HTR-8/SVneo (cell line): ENCODE measurements around the gene NCOA1.

ENCODE experiments used
- DNase-seq: peaks from one replicate; pipeline ENCODE4 v3.0.0; 2011; ENCODE audit warnings: low spot score, mixed read lengths; ENCODE audit not compliant: insufficient read length
- FAIRE-seq: peaks from 2 replicates; lab custom pipeline; 2011; peaks lifted over from hg19 to GRCh38; lab: Jason Lieb, UNC

The NCOA1 gene

DNA sequence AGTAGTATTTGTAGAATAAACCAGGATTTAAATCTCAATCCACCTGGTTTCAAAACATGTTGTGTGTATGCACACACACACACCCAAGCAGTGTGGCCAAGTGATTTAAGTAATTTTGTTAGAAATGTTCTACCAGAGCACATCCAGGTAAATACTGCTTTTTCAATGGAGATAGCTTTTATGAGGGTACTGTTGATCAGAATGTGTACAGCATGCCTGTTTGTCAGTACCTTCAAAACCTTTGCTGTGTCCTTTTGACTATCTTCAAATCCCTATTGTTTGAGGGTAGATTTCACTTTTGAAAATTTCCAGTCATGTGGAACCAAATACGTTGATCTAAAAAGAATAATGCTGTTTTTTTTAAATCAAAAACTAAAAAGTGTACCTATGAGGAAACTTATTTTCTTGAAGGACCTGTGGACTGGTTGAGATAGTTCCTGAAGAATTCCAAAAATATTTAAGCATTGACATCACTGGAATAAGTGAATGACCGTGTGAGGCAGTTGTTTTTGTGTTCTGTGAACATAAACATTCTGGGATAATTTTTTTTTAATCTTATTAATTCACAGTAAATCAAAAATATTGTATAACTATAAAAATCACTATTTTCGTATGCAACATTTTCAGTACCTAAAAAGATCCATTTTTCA is 231.2 kb downstream of the NCOA1 start:
- peak; percentile 34 for DNase-seq
- no peak for FAIRE-seq

DNA sequence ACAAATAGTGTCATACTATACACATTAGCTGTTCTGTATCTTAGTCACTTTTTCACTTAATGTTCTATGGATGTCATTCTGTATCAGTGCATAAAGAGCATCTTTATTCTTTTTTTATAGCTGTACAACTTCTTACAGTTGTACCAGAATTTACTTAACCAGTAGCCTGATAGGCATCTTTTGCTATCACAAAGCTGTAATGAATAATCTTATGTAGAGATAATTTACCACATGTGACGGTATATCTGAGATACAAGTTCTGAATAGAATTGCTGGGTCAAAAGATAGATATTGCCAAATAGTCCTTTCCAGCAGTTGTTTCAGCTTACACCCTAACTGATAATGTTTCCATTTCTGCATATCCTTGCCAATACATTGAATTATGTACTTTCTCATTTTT is 232.1 kb downstream of the NCOA1 start:
- peak; percentile 31 for FAIRE-seq

DNA sequence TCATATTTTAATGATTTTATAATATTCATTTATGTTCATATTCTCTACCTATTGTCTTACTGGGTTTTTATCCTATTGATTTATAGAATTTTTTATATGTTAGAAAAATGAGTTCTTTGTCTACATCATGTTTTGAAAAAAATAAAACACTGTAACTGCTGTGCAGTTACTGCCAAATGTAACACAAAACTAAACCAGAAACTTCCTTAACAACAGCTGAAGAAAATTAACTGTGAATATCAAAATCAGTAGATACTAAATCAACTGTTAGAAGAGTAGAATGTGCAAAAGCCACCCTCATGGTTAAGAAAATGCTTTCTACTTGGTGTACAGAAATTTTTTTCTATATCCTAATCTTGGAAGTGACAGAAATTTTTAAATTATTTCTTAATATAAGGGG is 232.6 kb downstream of the NCOA1 start:
- FAIRE-seq (no peak), DNase-seq (no peak)

More for the DNA sequence above, 232.1 kb downstream of the NCOA1 start:
- DNase-seq = no peak

DNA sequence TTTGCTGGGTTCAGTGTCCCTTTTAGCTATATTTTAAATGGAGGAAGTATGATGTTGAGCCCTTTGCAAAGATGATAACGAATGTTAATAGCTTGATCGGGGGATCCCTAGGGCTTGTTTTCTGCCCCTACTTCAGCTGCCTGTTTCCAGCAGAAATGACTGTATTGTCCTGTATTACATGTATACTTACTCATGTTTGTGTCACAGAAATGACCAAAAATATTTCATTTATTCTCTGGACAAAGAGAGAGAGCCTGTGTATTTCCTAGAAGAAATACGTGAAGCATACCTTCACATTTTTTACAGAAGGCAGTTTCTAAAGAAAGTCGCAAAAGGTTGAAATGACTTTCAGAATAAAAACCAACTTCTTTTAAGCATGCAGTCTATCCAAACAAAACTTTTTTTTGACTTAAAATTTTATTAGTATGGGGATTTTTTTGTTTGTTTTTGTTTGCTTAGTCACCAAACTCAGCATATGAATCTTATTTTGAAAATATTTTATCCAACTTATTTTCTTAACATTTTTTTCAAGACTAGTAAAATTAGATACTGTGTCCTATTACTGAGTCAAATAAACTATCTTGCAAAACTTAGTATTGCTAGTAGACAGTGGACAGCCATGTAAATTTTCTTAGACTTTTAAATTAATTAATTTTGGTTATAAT is 233.2 kb downstream of the NCOA1 start:
- FAIRE-seq (no peak), DNase-seq (no peak)

DNA sequence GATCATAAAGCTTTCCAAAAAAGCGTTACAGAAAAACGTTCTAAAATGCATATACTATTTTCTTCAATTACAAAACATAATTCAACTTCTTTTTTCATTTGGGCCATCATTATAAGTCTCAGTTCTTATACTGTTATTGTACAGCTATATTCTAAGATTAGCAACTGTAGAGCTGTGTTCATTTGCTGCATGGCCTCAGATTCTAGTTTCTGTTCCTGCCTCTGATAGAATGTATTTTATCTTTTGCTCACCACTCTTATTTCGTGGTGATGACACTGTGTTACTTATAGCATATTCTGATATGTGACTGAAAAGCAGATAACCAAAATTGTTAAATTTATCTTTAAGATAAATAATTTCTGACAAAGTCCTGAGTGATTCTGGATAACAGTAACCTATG is 234.9 kb downstream of the NCOA1 start:
- FAIRE-seq (no peak), DNase-seq (no peak)

DNA sequence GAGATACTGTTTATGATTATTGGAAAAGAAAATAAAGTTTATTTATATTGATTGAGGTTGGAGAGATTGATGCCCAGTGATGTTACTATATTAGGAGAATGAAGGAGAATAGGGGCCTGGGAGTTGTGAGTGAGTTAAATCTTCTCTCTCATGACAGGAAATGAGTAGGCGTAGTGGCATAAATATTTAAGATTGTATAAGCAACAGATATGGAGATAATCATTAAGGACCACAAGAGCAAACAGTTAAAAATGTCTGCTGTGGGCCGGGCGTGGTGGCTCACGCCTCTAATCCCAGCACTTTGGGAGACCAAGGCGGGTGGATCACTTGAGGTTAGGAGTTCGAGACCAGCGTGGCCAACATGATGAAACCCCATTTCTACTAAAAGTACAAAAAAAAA is 239.4 kb downstream of the NCOA1 start:
- DNase-seq (peak; percentile 18), FAIRE-seq (no peak)

DNA sequence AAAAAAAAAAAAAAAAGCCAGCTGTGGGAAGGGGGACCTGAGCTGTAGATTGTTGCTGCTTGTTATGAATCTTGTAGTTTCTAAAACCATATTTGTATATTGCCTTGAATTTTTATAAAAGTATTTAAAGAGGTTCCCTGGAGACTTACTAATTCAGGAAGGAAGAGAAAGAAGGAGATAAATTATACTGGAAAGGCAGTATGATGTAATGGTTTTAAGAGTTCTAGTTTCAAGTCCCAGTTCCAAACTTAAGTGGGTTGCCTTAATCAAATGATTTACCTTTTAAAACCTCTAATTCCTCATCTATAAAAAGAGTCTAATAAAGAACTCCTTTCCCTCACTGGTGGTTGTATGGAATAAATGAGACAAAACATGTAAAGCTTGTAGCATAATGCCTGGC is 240.0 kb downstream of the NCOA1 start:
- DNase-seq (no peak), FAIRE-seq (no peak)

DNA sequence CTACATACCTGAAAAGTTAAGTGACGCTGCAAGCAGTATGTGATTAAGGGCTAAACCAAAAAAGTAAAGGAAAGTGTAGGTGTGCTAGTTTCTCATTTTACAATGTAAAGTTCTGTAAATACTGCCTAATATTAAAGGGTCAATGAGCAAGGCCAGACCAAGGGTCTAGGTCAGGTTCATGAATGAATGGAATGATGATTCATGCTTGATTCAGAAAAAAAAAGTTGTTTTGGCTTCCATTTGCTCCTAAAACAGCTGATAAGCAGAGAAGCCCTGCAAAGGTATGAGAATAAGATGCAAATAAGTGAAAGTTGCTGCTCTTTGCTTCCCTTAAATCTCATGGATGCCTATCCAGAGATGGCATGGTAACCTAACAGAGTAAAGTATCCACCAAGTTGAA is 240.9 kb downstream of the NCOA1 start:
- DNase-seq (no peak), FAIRE-seq (no peak)

DNA sequence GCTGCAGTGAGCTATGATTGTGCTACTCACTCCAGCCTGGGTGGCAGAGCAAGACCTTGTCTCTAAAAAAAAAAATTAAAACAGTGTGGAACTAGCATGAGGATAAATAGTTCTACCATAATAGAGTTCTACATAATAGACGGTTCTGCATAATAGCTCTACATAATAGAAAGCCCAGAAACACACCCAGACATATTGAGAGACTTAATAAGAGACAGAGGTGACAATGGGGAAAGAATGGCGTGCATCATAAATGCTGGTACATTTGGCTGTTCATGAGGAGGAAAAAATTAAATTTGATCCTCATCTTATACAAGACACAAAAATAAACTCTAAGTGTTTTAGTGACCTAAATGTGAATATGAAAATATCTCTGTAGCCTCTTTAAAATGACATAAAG is 243.7 kb downstream of the NCOA1 start:
- FAIRE-seq (no peak), DNase-seq (no peak)

DNA sequence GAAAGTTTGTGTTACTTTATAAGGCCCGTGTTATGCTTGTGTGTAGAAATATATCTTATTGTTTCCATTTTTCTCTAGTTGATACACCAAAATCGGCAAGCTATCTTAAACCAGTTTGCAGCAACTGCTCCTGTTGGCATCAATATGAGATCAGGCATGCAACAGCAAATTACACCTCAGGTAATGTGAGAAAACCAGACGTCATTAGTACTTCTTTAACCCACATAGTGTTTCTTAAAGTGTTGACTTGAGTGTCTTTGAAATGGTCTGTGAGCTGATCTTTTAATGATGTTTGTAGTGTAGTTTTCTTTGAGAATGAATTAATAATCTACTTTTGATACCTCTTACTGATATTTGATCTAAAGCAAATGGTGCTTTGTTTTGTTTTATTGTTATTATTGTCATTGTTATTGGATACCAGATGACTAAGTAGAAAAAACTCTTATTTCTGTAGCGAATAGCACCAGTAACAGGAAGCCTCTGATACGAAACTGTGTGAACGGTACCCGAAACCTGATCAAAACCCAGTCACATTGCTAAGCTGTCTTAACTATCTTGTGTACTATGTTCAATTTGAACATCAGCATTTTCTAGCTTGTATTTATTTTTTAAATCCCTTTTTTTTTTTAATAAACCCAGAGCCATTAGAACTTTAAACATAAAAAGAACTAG is 248.4 kb downstream of the NCOA1 start:
- FAIRE-seq (no peak), DNase-seq (no peak)

DNA sequence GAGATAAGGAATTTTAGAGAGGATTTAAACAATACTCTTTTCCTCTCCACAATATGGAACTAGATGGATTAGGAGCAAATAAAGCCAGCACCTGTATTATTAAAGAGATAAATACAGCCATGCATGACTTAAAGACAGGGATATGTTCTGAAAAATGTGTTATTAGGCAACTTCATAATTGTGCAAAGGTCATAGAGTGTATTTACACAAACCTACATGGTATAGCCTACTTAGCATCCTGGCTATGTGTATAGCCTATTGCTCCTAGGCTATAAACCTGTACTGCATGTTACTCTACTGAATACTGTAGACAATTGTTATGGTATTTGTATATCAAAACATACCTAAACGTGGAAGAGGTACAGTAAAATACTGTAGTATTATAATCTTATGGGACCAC is 249.1 kb downstream of the NCOA1 start:
- FAIRE-seq (peak; percentile 9), DNase-seq (no peak)

DNA sequence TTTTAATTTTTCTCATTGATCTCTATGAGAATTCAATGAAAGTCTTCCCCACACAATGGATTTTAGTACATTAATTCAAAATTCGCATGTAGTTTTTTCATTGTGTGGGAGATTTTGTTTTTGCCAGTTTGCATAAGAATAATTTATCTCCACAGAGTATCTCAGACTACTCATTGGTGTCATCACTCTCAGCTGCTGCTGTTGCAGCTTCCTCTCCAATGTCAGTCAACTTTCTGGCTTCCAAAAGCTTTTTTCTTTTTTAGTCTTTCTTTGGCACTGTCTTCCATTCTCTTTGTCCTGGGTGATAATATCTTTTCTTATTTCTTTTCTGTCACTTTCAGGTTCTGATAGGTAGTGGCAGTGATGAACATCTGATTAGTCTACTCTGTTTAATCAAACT is 251.7 kb downstream of the NCOA1 start:
- FAIRE-seq = no peak
- no peak for DNase-seq

DNA sequence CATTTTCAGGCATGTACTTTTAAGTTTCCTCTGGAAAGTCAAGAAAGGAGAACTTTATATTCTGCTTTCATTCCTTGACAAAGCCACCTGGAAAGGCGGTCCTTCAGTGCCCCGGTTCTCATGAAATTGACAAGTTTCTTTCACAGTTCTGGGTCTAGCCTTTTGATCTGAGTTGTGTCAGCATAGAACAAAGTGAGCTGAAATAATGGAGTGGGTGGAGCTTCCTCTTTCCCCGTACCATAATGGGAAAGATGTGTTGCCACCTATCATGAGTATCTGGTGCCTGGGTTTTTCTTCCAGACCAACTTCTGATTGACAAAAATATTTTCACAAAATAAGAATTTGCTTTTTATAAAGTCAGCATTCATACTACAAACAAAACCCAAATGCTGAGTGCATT is 252.9 kb downstream of the NCOA1 start:
- FAIRE-seq (no peak), DNase-seq (no peak)

DNA sequence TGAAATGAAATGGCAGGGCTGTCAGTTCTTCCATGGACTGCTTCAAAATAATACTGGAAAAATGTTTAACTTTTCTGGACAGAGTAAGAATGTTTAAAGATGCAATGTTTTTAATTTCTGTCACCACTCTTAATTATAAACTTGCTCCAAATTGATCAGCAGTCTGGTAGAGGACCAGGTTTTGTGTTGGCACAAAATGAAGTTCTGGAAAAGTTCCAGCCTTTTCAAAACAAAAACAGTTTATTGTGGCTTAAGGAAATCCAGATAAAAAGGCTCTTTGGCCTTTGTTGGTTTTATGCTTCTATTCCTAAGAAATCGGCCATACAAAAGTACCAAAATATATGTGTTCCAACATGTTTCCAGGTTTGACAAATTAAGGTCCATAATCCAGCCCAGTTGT is 253.3 kb downstream of the NCOA1 start:
- no peak for DNase-seq
- FAIRE-seq = no peak

DNA sequence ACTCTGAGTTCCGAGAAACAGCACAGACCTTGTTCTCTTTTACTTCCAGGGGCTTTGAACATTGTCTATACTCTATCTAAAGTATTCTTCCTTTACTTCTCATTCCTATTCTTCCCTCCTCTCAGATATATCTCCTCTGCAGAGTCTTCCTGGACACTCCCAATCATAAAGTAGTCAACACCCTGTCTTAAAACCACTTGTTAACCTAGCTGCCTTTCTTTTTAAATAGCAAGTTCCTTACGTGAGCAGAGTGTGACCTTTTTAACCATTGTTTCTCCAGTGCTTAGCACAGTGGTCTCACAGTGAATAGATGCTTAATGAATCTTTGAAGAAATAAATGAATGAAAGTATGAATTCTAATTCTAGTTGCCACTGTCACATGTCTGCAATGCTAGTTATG is 254.8 kb downstream of the NCOA1 start:
- DNase-seq = no peak
- FAIRE-seq = no peak

DNA sequence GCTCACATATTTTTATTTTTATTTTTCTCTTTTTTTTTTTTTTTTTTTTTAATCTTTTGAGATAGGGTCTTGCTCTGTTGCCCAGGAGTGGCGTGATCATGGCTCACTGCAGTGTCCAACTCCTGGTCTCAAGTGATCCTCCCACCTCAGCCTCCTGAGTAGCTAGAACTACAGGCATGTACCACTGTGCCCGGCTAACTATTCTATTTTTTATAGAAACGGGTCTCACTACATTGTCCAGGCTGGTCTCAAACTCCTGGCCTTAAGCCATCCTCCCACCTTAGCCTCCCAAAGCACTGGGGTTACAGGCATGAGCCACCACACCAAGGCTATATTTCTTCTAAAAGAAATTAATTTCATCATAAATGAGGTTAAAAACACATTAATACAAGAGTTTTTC is 256.2 kb downstream of the NCOA1 start:
- FAIRE-seq = no peak
- DNase-seq = no peak

DNA sequence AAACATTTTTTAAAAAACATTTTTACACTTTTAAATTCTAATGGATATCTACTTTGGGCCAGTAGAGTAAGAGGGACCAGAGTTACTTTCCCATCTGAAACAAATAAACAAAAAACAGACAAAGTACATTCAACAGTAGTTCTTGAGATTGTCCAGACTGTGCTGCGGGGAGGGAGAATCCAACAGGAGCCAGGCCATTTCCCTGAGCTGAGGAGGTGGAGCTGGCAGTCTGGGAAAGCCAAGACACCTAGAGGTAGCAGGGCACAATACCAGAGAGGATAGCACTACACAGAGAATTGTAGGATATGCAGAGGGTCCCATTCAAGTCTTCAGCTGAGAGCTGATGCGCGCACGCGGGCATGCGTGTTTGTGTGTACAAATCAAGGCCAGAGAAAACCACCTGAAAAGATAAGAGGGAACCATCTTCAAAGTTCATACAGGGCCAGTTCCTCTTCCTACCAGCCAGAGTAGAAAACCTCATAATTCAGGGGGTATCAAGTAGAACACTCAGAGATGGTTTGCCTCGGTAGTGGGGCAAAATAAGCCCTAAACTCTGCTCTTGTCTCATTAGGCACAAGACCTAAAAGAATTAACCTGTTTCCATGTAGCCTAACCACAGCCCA is 258.1 kb downstream of the NCOA1 start:
- FAIRE-seq (no peak), DNase-seq (no peak)

DNA sequence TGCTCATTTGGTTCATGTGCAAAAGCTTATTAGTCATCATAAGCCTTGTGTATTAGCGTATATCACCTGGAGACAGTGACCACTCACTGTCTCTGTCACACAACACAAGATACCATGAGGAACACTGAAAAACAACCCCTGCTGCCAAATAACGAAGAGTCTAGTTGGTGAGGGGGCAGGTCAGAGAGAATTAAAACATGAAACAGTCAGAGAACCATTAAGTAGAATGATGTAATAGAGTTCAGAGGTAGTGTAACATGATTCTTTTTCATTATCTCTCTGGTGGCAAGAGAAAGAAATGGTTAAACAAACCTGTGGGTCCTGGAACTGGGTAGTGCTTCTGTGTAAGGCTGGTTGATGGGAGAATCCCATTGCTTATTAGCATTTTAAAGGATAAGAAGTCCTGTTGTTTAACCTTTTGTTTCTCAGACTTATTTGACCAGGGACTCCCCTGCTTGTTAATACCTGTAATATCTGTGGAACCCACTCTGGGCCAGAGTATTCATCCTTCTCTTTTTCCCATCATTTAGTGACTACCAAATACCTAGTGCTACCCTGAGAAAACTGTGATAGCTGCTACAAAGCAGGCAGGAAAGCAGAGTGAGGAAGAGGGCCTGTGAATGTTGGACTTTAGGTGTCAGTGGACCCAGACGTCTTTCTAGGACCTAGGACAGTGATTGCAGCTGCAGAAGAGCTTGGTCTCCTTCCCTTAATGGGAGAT is 264.1 kb downstream of the NCOA1 start:
- no peak for DNase-seq
- FAIRE-seq = no peak

DNA sequence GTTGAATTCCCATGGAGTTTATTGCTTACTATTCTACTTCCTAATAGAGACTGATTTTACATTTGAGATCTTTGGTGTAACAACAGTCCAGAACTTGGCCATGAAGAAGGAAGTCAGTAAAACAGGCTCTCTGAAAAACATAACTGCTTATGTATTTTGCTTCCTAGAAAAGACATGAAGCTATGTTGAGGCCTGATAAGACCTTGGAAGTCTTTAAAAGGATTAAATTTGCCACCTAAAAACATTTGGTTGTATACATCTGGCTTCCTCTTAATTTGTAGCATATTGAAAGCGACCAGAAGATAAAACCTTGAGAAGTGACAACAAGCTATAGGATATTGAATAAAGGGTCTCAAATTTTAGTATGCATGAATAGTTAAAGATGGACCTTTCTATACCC is 265.7 kb downstream of the NCOA1 start:
- no peak for DNase-seq
- FAIRE-seq = no peak

DNA sequence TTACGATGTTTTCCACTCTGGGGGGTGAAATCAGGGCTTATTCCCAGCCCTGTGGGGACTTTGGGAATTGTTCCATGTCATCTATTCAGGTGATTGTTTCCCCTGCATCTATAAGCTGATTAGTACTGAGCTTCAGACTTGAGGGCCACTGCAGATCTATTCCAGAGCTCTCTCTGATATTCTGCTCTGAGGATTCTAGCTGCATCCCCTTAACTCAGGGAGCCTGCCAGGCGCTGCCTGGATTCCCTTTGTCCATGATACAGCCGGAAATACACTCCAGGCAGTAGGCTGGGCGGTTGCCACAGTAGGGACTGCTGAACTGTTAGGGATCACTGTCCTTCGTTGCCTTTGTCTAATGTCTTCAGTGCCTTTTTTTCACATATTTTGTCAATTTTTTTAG is 270.8 kb downstream of the NCOA1 start:
- FAIRE-seq = no peak
- no peak for DNase-seq

DNA sequence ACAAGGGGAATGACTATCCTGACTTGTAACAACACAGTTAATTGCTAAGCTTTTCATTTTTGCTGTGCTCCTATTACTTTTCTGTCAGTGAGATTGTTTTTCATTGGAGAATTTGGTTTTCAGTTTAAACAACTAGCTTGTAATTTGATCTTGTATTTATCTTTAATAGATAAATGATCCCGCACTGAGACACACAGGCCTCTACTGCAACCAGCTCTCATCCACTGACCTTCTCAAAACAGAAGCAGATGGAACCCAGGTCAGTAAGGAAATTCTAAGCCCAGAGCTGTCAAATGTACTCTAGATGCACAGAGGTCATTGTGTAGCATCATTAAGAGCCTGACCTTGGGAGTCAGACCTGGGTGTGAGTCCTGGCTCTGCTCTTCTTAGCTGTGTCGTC is 271.5 kb downstream of the NCOA1 start:
- FAIRE-seq (no peak), DNase-seq (no peak)
